ENCODE measurements around the gene CHERP.

The CHERP gene

GRCh38 chr19:16542045-16542909, at the start of gene CHERP:
CHERP (minus strand) TSS chr19:16542437; CDS start chr19:16542378, 59 bp downstream.
- Histone ChIP-seq H3K27me3 (replicated peaks; ENCODE audit: control insufficient read depth, insufficient read depth, low read length) (no peaks in the 10 kb centered on the region), H3K36me3 (ENCODE audit: control insufficient read depth, insufficient read depth, low read length) (peaks cover 15% of the 10 kb centered on the region), H3K4me3 (replicated peaks; ENCODE audit: low read depth, low read length) (peak within 1 kb of the TSS; percentile 91)
- peak; percentile 96 for DNase-seq (ENCODE audit: extremely low read depth, insufficient read length)
- no peak for TF ChIP-seq CTCF (IDR thresholded peaks at IDR 0.05; ENCODE audit: insufficient read depth, low read length, poor library complexity, severe bottlenecking)

DNA sequence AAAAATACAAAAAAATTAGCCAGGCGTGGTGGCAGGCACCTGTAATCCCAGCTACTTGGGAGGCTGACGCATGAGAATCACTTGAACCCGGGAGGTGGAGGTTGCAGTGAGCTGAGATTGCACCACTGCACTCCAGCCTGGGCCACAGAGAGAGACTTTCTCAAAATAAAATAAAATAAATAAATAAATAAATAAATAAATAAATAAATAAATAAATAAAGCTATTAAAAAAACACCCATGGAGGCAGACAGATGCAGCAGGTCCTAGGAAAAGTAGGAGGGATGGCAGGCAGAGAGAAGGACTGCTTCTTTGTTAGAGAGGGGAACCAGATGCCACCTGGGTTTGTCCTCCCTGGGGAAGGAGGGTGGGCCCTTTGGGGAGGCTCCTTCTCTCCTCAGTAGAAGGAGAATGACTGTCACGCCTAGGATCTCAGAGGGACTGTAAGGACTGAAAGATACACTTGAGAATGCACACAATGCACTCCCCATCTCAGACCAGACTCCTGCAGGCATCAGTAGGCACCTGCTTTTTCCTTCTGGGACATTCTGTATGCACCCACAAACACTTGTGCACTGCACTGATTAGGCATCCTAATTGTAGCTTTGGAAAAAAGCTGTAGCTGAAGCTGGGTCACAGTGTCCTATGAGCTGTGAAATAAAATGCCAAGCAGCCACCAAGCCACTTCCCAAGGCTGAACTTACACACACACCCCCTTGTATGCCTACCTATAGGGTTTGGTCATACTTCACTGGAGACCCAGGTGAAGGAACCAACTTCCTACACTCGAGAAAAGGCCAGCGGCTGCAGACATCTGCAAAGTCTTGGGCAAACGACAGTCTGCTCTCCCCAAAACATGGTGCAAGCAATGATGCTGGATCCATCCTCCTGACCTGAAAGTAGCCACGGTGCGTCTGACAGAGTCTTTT, 48.9 kb upstream of the CHERP start:
- no peak overlapping the region for H3K4me3 ChIP-seq (replicated peaks; ENCODE audit: low read depth, low read length)
- H3K27me3 ChIP-seq (replicated peaks; ENCODE audit: control insufficient read depth, insufficient read depth, low read length) = no peaks in the 10 kb centered on the region
- no peak for TF ChIP-seq CTCF (IDR thresholded peaks at IDR 0.05; ENCODE audit: insufficient read depth, low read length, poor library complexity, severe bottlenecking)
- no peak for DNase-seq (ENCODE audit: extremely low read depth, insufficient read length)
- no peaks in the 10 kb centered on the region for H3K36me3 ChIP-seq (ENCODE audit: control insufficient read depth, insufficient read depth, low read length)

DNA sequence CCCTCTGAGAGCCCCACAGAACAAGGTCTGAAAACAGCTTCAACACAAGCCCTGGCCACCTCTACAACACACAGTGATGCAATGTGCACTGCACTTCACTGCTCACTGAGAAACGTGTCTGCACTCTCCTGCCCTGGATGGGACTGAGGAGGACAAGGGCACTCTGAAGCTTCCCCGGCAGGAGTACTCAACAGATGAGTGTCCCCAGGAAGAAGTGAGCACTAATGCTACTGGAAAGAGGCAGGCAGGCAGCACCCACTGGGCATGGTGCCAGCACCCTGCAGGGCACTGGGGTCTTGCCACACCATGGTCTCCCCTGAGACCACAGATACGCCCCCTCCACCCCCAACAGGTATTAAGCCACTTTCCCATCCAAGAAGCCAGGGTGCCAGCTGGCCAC, 47.7 kb upstream of the CHERP start:
- H3K4me3 ChIP-seq (replicated peaks; ENCODE audit: low read depth, low read length) = no peak overlapping the region
- no peaks in the 10 kb centered on the region; the same call in 1 of the 2 replicates for H3K36me3 ChIP-seq (ENCODE audit: control insufficient read depth, insufficient read depth, low read length)
- DNase-seq (ENCODE audit: extremely low read depth, insufficient read length) = no peak
- no peaks in the 10 kb centered on the region for H3K27me3 ChIP-seq (replicated peaks; ENCODE audit: control insufficient read depth, insufficient read depth, low read length)
- no peak for TF ChIP-seq CTCF (IDR thresholded peaks at IDR 0.05; ENCODE audit: insufficient read depth, low read length, poor library complexity, severe bottlenecking)

DNA sequence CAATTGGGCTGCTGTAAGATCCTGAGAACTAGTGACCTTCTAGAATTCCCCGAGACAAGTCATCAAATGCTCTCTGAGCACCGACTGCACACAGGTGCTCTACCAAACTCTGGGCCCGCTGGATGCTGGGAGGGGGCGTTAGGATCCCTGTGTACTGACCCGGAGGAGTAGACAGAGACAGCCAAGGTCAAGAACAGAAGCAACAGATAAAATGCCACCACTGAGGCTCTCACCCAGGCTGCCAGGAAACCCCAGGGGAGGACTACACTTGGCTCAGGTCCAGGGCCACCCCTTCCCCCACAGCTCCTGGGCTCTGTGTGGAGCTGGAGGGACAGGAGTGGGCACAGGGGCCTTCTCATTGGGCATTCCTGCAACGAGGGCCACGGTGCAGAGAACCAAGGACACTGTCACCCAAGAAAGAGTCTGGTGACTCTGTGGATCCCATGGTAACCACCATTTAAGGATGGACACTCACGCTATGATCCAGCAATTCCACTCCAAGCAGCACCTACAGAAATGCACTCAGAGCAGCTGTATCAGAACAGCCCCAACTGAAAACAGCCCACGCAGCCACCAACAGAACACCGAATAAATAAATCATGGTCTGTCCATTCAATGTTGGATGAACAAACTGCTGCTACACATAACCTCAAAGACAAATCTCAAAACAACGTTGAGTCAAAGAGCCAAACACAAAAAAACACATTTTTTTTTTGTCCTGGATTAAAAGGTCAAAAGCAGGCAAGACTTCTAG, 46.8 kb upstream of the CHERP start:
- Histone ChIP-seq H3K27me3 (replicated peaks; ENCODE audit: control insufficient read depth, insufficient read depth, low read length) (no peaks in the 10 kb centered on the region), H3K4me3 (replicated peaks; ENCODE audit: low read depth, low read length) (peak overlapping the region; percentile 83), H3K36me3 (ENCODE audit: control insufficient read depth, insufficient read depth, low read length) (no peaks in the 10 kb centered on the region; the same call in 1 of the 2 replicates)
- no peak for TF ChIP-seq CTCF (IDR thresholded peaks at IDR 0.05; ENCODE audit: insufficient read depth, low read length, poor library complexity, severe bottlenecking)
- DNase-seq (ENCODE audit: extremely low read depth, insufficient read length) = no peak
